Measurements from ENCODE around the gene BMPR1B.

The BMPR1B gene

DNA sequence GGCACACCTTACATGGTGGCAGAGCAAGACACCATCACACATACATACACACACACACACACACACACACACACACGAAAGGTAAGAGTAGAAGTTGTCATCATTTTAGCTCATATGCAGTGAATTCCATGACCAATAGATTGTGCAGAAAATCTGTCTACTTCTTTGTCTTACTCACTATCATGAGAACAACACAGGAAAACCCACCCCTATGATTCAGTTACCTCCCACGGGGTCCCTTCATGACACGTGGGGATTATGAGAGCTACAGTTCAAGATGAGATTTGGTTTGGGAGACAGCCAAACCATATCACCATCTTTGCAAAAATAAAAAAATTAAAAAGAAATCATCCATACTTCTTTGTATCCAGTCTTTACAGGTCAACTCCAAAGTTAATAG lies 221.1 kb downstream of the BMPR1B start:
- no peaks in the 10 kb centered on the region for H3K27me3 ChIP-seq (ENCODE audit: insufficient read depth, poor library complexity, severe bottlenecking)
- H3K27ac ChIP-seq (replicated peaks), result no peak overlapping the region

DNA sequence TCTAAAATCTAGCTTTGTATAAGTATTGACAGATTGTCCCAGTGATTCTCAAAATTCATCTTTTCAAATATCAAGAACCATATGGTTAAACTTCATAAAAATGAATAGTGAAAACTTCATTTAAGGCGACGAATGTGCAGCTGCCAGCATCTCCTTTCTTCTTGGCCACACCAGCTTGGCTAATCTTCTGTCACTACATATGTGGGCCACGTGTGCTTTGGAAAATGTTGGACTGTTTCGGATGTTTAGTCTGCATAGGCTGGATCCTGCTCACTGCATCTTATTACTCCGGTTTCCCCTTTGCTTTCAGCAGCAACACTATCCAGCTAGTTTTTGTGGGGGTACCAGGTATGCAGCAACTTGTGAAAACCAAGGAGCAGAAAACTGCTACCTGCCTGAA lies 221.9 kb downstream of the BMPR1B start:
- TF ChIP-seq POLR2AphosphoS5 (IDR thresholded peaks at IDR 0.05; ENCODE audit: low read depth) (no peak), GABPA (IDR thresholded peaks at IDR 0.05; ENCODE audit: low read depth) (no peak)
- no peak overlapping the region for H3K27ac ChIP-seq (replicated peaks)
- DNase-seq (ENCODE audit: low read depth in 1 of 2, low spot score in 1 of 2), result no peak

More for the DNA sequence above, 221.1 kb downstream of the BMPR1B start:
- no peak overlapping the region for H3K4me3 ChIP-seq (replicated peaks; ENCODE audit: insufficient read depth, low read length)
- TF ChIP-seq, protein P1, sequence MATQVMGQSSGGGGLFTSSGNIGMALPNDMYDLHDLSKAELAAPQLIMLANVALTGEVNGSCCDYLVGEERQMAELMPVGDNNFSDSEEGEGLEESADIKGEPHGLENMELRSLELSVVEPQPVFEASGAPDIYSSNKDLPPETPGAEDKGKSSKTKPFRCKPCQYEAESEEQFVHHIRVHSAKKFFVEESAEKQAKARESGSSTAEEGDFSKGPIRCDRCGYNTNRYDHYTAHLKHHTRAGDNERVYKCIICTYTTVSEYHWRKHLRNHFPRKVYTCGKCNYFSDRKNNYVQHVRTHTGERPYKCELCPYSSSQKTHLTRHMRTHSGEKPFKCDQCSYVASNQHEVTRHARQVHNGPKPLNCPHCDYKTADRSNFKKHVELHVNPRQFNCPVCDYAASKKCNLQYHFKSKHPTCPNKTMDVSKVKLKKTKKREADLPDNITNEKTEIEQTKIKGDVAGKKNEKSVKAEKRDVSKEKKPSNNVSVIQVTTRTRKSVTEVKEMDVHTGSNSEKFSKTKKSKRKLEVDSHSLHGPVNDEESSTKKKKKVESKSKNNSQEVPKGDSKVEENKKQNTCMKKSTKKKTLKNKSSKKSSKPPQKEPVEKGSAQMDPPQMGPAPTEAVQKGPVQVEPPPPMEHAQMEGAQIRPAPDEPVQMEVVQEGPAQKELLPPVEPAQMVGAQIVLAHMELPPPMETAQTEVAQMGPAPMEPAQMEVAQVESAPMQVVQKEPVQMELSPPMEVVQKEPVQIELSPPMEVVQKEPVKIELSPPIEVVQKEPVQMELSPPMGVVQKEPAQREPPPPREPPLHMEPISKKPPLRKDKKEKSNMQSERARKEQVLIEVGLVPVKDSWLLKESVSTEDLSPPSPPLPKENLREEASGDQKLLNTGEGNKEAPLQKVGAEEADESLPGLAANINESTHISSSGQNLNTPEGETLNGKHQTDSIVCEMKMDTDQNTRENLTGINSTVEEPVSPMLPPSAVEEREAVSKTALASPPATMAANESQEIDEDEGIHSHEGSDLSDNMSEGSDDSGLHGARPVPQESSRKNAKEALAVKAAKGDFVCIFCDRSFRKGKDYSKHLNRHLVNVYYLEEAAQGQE (IDR thresholded peaks at IDR 0.05; ENCODE audit: insufficient replicate concordance, low read depth), result no peak
- TF ChIP-seq, protein P2, sequence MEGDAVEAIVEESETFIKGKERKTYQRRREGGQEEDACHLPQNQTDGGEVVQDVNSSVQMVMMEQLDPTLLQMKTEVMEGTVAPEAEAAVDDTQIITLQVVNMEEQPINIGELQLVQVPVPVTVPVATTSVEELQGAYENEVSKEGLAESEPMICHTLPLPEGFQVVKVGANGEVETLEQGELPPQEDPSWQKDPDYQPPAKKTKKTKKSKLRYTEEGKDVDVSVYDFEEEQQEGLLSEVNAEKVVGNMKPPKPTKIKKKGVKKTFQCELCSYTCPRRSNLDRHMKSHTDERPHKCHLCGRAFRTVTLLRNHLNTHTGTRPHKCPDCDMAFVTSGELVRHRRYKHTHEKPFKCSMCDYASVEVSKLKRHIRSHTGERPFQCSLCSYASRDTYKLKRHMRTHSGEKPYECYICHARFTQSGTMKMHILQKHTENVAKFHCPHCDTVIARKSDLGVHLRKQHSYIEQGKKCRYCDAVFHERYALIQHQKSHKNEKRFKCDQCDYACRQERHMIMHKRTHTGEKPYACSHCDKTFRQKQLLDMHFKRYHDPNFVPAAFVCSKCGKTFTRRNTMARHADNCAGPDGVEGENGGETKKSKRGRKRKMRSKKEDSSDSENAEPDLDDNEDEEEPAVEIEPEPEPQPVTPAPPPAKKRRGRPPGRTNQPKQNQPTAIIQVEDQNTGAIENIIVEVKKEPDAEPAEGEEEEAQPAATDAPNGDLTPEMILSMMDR (IDR thresholded peaks at IDR 0.05; ENCODE audit: insufficient read depth, low read length), result no peak
- TF ChIP-seq GABPA (IDR thresholded peaks at IDR 0.05; ENCODE audit: low read depth), result no peak
- TF ChIP-seq POLR2AphosphoS5 (IDR thresholded peaks at IDR 0.05; ENCODE audit: low read depth), result no peak
- TF ChIP-seq SPI1 (IDR thresholded peaks at IDR 0.05; ENCODE audit: borderline replicate concordance, low read depth), result no peak
- no peak for DNase-seq (ENCODE audit: low read depth in 1 of 2, low spot score in 1 of 2)

DNA sequence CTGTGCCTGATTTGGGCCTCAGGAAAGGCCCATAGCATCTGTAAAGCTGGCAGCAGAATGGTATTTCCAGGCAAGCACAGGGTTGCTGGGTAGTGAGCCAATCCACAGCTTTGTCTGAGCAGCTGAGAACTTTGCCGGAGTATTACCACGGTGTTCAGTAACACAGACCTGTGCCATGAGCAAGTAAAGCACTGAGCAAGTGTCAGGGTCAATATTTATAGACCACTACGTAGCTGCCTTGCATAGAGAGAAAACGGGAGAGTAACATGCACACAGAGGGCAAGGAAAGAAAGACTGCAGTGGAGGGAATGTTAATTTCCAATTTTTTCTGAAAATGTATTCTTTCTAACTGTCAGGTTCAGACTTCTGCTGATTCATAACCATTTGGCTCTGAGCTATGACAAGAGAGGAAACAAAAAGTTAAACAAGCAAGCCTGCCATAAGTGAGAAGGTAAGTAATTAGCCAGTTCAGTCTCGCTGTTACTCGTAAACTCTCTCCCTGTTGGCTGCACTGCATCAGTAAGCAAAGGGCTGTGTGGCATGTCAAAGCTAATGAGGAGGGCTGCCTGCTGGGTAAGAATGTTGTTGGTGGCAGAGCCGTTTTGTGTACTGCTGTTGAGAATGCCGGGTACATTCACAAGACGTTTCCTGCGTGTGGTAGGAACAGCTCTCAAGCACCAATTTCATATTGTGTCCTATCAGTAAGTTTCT lies 238.1 kb downstream of the BMPR1B start:
- H3K27ac ChIP-seq (replicated peaks), result no peak overlapping the region
- no peaks in the 10 kb centered on the region for H3K27me3 ChIP-seq (ENCODE audit: insufficient read depth, poor library complexity, severe bottlenecking)
- no peak for TF ChIP-seq GABPA (IDR thresholded peaks at IDR 0.05; ENCODE audit: low read depth)
- TF ChIP-seq, protein P2 (IDR thresholded peaks at IDR 0.05; ENCODE audit: insufficient read depth, low read length), result no peak
- no peak for TF ChIP-seq POLR2AphosphoS5 (IDR thresholded peaks at IDR 0.05; ENCODE audit: low read depth)
- TF ChIP-seq, protein P1 (IDR thresholded peaks at IDR 0.05; ENCODE audit: insufficient replicate concordance, low read depth), result no peak
- no peak for TF ChIP-seq SPI1 (IDR thresholded peaks at IDR 0.05; ENCODE audit: borderline replicate concordance, low read depth)
- H3K4me3 ChIP-seq (replicated peaks; ENCODE audit: insufficient read depth, low read length), result no peak overlapping the region
- no peak for DNase-seq (ENCODE audit: low read depth in 1 of 2, low spot score in 1 of 2)

More for the DNA sequence above, 221.9 kb downstream of the BMPR1B start:
- no peaks in the 10 kb centered on the region for H3K27me3 ChIP-seq (ENCODE audit: insufficient read depth, poor library complexity, severe bottlenecking)
- H3K4me3 ChIP-seq (replicated peaks; ENCODE audit: insufficient read depth, low read length), result no peak overlapping the region

DNA sequence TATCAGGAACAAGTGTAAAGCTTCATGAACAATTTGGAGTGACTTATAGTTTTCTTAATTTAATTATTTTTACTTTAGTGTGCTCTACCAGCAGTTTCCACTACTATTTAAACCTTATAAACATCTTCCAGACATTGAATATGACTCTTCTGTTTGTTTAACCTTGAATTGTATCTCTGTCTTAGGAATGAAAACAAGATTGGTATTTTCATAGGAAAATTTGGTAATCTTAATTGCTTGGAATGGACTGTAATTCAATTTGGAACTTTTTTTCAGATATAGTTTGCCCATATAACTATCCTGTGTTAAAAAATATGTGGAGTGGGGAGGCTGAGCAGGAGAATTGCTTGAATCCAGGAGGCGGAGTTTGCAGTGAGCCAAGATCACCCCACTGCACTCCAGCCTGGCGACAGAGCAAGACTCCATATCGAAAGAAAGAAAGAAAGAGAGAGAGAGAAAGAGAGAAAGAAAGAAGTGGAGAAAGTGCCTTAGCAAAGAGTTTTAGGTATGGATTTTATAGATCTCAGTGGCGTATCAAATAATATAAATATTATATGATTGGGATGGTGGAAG lies 242.4 kb downstream of the BMPR1B start:
- TF ChIP-seq, protein P2 (IDR thresholded peaks at IDR 0.05; ENCODE audit: insufficient read depth, low read length), result no peak
- TF ChIP-seq GABPA (IDR thresholded peaks at IDR 0.05; ENCODE audit: low read depth), result no peak
- TF ChIP-seq POLR2AphosphoS5 (IDR thresholded peaks at IDR 0.05; ENCODE audit: low read depth), result no peak
- TF ChIP-seq SPI1 (IDR thresholded peaks at IDR 0.05; ENCODE audit: borderline replicate concordance, low read depth), result no peak
- TF ChIP-seq, protein P1 (IDR thresholded peaks at IDR 0.05; ENCODE audit: insufficient replicate concordance, low read depth), result no peak
- Histone ChIP-seq H3K4me3 (replicated peaks; ENCODE audit: insufficient read depth, low read length) (no peak overlapping the region), H3K27ac (replicated peaks) (no peak overlapping the region), H3K27me3 (ENCODE audit: insufficient read depth, poor library complexity, severe bottlenecking) (no peaks in the 10 kb centered on the region)
- DNase-seq (ENCODE audit: low read depth in 1 of 2, low spot score in 1 of 2), result no peak

Data from HL-60 (cell line).